Measurements from ENCODE around the gene PCGF3.
"Not testable (repeated sequence)": the region's sequence is repeated elsewhere in the genome, so short reads cannot be mapped to it uniquely, and the experiment has no call there.

PCGF3 gene

GRCh38 chr4:743463-744211 lies 38.0 kb downstream of the PCGF3 start:
- Histone ChIP-seq H3K36me3 (ENCODE audit: insufficient read depth, low read length) (peaks cover 58% of the 10 kb centered on the region), H3K4me1 (ENCODE audit: insufficient read depth, low read length) (no peaks in the 10 kb centered on the region), H3K4me3 (ENCODE audit: low read length) (no peak overlapping the region), H3K27me3 (ENCODE audit: insufficient read depth, low read length) (no peaks in the 10 kb centered on the region), H2AFZ (ENCODE audit: low read depth, low read length) (no peak overlapping the region), H3K9me3 (ENCODE audit: low read length) (peaks cover 3% of the 10 kb centered on the region)

- Histone ChIP-seq H3K9me3 (ENCODE audit: low read length) (peaks cover 3% of the 10 kb centered on the region), H3K27me3 (ENCODE audit: insufficient read depth, low read length) (no peaks in the 10 kb centered on the region), H2AFZ (ENCODE audit: low read depth, low read length) (no peak overlapping the region), H3K4me3 (ENCODE audit: low read length) (no peak overlapping the region), H3K4me1 (ENCODE audit: insufficient read depth, low read length) (no peaks in the 10 kb centered on the region), H3K36me3 (ENCODE audit: insufficient read depth, low read length) (peaks cover 57% of the 10 kb centered on the region)
Observed at GRCh38 chr4:744212-744841, 38.7 kb downstream of the PCGF3 start.

- Histone ChIP-seq H3K9me3 (ENCODE audit: low read length) (peaks cover 3% of the 10 kb centered on the region), H3K36me3 (ENCODE audit: insufficient read depth, low read length) (peaks cover 58% of the 10 kb centered on the region), H3K4me3 (ENCODE audit: low read length) (no peak overlapping the region), H3K27me3 (ENCODE audit: insufficient read depth, low read length) (no peaks in the 10 kb centered on the region), H3K4me1 (ENCODE audit: insufficient read depth, low read length) (no peaks in the 10 kb centered on the region), H2AFZ (ENCODE audit: low read depth, low read length) (no peak overlapping the region)
Observed at GRCh38 chr4:747546-748170, 42.0 kb downstream of the PCGF3 start.

GRCh38 chr4:748461-748860 lies 42.8 kb downstream of the PCGF3 start:
- Histone ChIP-seq H3K9me3 (ENCODE audit: low read length) (peaks cover 3% of the 10 kb centered on the region), H3K4me1 (ENCODE audit: insufficient read depth, low read length) (no peaks in the 10 kb centered on the region), H3K4me3 (ENCODE audit: low read length) (no peak overlapping the region), H2AFZ (ENCODE audit: low read depth, low read length) (no peak overlapping the region), H3K36me3 (ENCODE audit: insufficient read depth, low read length) (peaks cover 60% of the 10 kb centered on the region), H3K27me3 (ENCODE audit: insufficient read depth, low read length) (no peaks in the 10 kb centered on the region)

GRCh38 chr4:749698-750666 lies 44.4 kb downstream of the PCGF3 start:
- Histone ChIP-seq H3K9me3 (ENCODE audit: low read length) (peaks cover 3% of the 10 kb centered on the region), H2AFZ (ENCODE audit: low read depth, low read length) (no peak overlapping the region), H3K4me3 (ENCODE audit: low read length) (no peak overlapping the region), H3K4me1 (ENCODE audit: insufficient read depth, low read length) (no peaks in the 10 kb centered on the region), H3K27me3 (ENCODE audit: insufficient read depth, low read length) (no peaks in the 10 kb centered on the region), H3K36me3 (ENCODE audit: insufficient read depth, low read length) (peaks cover 66% of the 10 kb centered on the region)

- peaks cover 75% of the 10 kb centered on the region for H3K36me3 ChIP-seq (ENCODE audit: insufficient read depth, low read length)
- no peaks in the 10 kb centered on the region for H3K4me1 ChIP-seq (ENCODE audit: insufficient read depth, low read length)
- H3K4me3 ChIP-seq (ENCODE audit: low read length), result no peak overlapping the region
- H2AFZ ChIP-seq (ENCODE audit: low read depth, low read length), result no peak overlapping the region
- peaks cover 3% of the 10 kb centered on the region for H3K9me3 ChIP-seq (ENCODE audit: low read length)
- no peaks in the 10 kb centered on the region for H3K27me3 ChIP-seq (ENCODE audit: insufficient read depth, low read length)
Observed at GRCh38 chr4:751676-752075, 46.0 kb downstream of the PCGF3 start.

GRCh38 chr4:752196-752861 lies 46.7 kb downstream of the PCGF3 start:
- Histone ChIP-seq H3K27me3 (ENCODE audit: insufficient read depth, low read length) (no peaks in the 10 kb centered on the region), H3K36me3 (ENCODE audit: insufficient read depth, low read length) (peaks cover 82% of the 10 kb centered on the region), H3K4me3 (ENCODE audit: low read length) (no peak overlapping the region), H2AFZ (ENCODE audit: low read depth, low read length) (no peak overlapping the region), H3K4me1 (ENCODE audit: insufficient read depth, low read length) (no peaks in the 10 kb centered on the region), H3K9me3 (ENCODE audit: low read length) (peaks cover 6% of the 10 kb centered on the region)

- H2AFZ ChIP-seq (ENCODE audit: low read depth, low read length), result not testable (repeated sequence)
- H3K36me3 ChIP-seq (ENCODE audit: insufficient read depth, low read length), result peaks cover 79% of the 10 kb centered on the region
Observed at GRCh38 chr4:753186-753585, 47.6 kb downstream of the PCGF3 start.

GRCh38 chr4:754221-755120 lies 48.8 kb downstream of the PCGF3 start:
- no peak overlapping the region for H2AFZ ChIP-seq (ENCODE audit: low read depth, low read length)
- no peaks in the 10 kb centered on the region for H3K27me3 ChIP-seq (ENCODE audit: insufficient read depth, low read length)
- peaks cover 6% of the 10 kb centered on the region for H3K9me3 ChIP-seq (ENCODE audit: low read length)
- H3K36me3 ChIP-seq (ENCODE audit: insufficient read depth, low read length), result peaks cover 68% of the 10 kb centered on the region
- H3K4me1 ChIP-seq (ENCODE audit: insufficient read depth, low read length), result no peaks in the 10 kb centered on the region
- no peak overlapping the region for H3K4me3 ChIP-seq (ENCODE audit: low read length)

More at GRCh38 chr4:753186-753585, 47.6 kb downstream of the PCGF3 start:
- not testable (repeated sequence) for H3K27me3 ChIP-seq (ENCODE audit: insufficient read depth, low read length); H3K4me3 ChIP-seq (ENCODE audit: low read length); H3K4me1 ChIP-seq (ENCODE audit: insufficient read depth, low read length); H3K9me3 ChIP-seq (ENCODE audit: low read length)

GRCh38 chr4:757111-757510 lies 51.5 kb downstream of the PCGF3 start:
- Histone ChIP-seq H3K4me1 (ENCODE audit: insufficient read depth, low read length) (no peaks in the 10 kb centered on the region), H3K36me3 (ENCODE audit: insufficient read depth, low read length) (peaks cover 68% of the 10 kb centered on the region), H3K4me3 (ENCODE audit: low read length) (no peak overlapping the region), H2AFZ (ENCODE audit: low read depth, low read length) (no peak overlapping the region), H3K27me3 (ENCODE audit: insufficient read depth, low read length) (no peaks in the 10 kb centered on the region), H3K9me3 (ENCODE audit: low read length) (peaks cover 8% of the 10 kb centered on the region)

- H3K27me3 ChIP-seq (ENCODE audit: insufficient read depth, low read length); H3K4me3 ChIP-seq (ENCODE audit: low read length); H3K4me1 ChIP-seq (ENCODE audit: insufficient read depth, low read length); H2AFZ ChIP-seq (ENCODE audit: low read depth, low read length): not testable (repeated sequence)
- peaks cover 18% of the 10 kb centered on the region for H3K9me3 ChIP-seq (ENCODE audit: low read length)
- peaks cover 68% of the 10 kb centered on the region for H3K36me3 ChIP-seq (ENCODE audit: insufficient read depth, low read length)
Observed at GRCh38 chr4:759810-760209, 54.2 kb downstream of the PCGF3 start.

Measured in neuron (in vitro differentiated cells).